GM23248 (cell line): ENCODE measurements around the gene KCNJ10. TPM values are rescaled to one million over a fixed set of nuclear protein-coding genes. Genes with fewer than 3 reads are reported as not detected.

ENCODE experiments used
- DNase-seq: peaks from one replicate; pipeline ENCODE4 v3.0.0-alpha.2; 2015
- H2AFZ ChIP-seq: fragments of 200-600 bp; sonication (generic); 2 replicates; pipeline ENCODE4 v1.6.1; 2016; ENCODE audit warnings: antibody characterized with exemption
- H3F3A ChIP-seq: fragments of 200-600 bp; sonication (generic); 2 replicates; pipeline ENCODE4 v1.6.1; 2016; ENCODE audit warnings: mild to moderate bottlenecking, antibody characterized with exemption, mixed run types; ENCODE audit not compliant: insufficient read depth
- H3K27ac ChIP-seq: fragments of 200-600 bp; sonication (generic); 2 replicates; pipeline ENCODE4 v1.5.1; 2016; ENCODE audit warnings: mild to moderate bottlenecking
- H3K27me3 ChIP-seq: fragments of 200-600 bp; sonication (generic); replicated peaks from 2 replicates; pipeline ENCODE4 v1.6.1; 2016; ENCODE audit warnings: mild to moderate bottlenecking; ENCODE audit not compliant: insufficient read depth
- H3K36me3 ChIP-seq: fragments of 200-600 bp; sonication (generic); 2 replicates; pipeline ENCODE4 v1.6.1; 2016; ENCODE audit warnings: low read depth, mild to moderate bottlenecking
- H3K4me1 ChIP-seq: fragments of 200-600 bp; sonication (generic); 2 replicates; pipeline ENCODE4 v1.6.1; 2016; ENCODE audit warnings: mild to moderate bottlenecking; ENCODE audit not compliant: insufficient read depth
- H3K4me2 ChIP-seq: fragments of 200-600 bp; sonication (generic); one replicate; pipeline ENCODE4 v1.6.1; 2016; ENCODE audit warnings: mild to moderate bottlenecking; ENCODE audit not compliant: unreplicated experiment
- H3K4me3 ChIP-seq: fragments of 200-600 bp; sonication (generic); 2 replicates; pipeline ENCODE4 v1.5.1; 2016; ENCODE audit warnings: mild to moderate bottlenecking
- H3K79me2 ChIP-seq: fragments of 200-600 bp; sonication (generic); 2 replicates; pipeline ENCODE4 v1.6.1; 2016; ENCODE audit warnings: mild to moderate bottlenecking; ENCODE audit not compliant: insufficient read depth
- H3K9ac ChIP-seq: fragments of 200-600 bp; sonication (generic); 2 replicates; pipeline ENCODE4 v1.6.1; 2016; ENCODE audit warnings: mild to moderate bottlenecking
- H3K9me2 ChIP-seq: fragments of 200-600 bp; sonication (generic); 2 replicates; pipeline ENCODE4 v1.6.1; 2016; ENCODE audit warnings: mixed run types, mild to moderate bottlenecking, moderate library complexity; ENCODE audit not compliant: insufficient read depth
- H3K9me3 ChIP-seq: fragments of 200-600 bp; sonication (generic); one replicate; pipeline ENCODE4 v1.6.1; 2017; ENCODE audit warnings: low read depth
- H4K20me1 ChIP-seq: fragments of 200-600 bp; sonication (generic); 2 replicates; pipeline ENCODE4 v1.6.0; 2016; ENCODE audit not compliant: insufficient read depth
- EZH2 ChIP-seq: fragments of 200-600 bp; sonication (generic); IDR thresholded peaks from 2 replicates; pipeline ENCODE4 v1.6.1; 2018; ENCODE audit warnings: antibody characterized with exemption, mild to moderate bottlenecking; ENCODE audit not compliant: insufficient read depth, poor library complexity, severe bottlenecking
- EZH2phosphoT487 ChIP-seq: fragments of 200-600 bp; sonication (generic); IDR thresholded peaks from 2 replicates; pipeline ENCODE4 v1.6.1; 2018; ENCODE audit warnings: antibody characterized with exemption, moderate library complexity, mild to moderate bottlenecking, low read depth; ENCODE audit not compliant: insufficient read depth
- WGBS, 2 experiments: methylation state at CpG; one replicate each; pipeline ENCODE4 v1.1.6; 2015 to 2017; ENCODE audit warnings: low lambda C conversion rate in 2 of 2, low coverage in 1 of 2; ENCODE audit errors: missing lambda C conversion rate in 2 of 2; 5-methylcytosine and 5-hydroxymethylcytosine counted together
- in situ Hi-C: fragments of 300-500 bp; cut with MboI; formaldehyde crosslinking; loops from 2 replicates; pipeline ENCODE4 v1.15.0; 2020
- polyA plus RNA-seq: library from polyadenylated mRNA; unstranded; fragments of >200 nt; fragmentation: Nextera tagmentation; extraction: Ambion mirVana; gene quantifications from 2 replicates; pipeline ENCODE4 v1.2.1, GENCODE V29; 2016
- total RNA-seq: library from RNA; depleted of rRNA; stranded (reverse); fragments of >200 nt; shearing (Covaris generic); gene quantifications from 2 replicates; pipeline ENCODE4 v1.2.3, GENCODE V29; 2014; rRNA removed

Gene KCNJ10
- total and polyA plus RNA-seq, 2 experiments from 2014 or later = not detected

DNA sequence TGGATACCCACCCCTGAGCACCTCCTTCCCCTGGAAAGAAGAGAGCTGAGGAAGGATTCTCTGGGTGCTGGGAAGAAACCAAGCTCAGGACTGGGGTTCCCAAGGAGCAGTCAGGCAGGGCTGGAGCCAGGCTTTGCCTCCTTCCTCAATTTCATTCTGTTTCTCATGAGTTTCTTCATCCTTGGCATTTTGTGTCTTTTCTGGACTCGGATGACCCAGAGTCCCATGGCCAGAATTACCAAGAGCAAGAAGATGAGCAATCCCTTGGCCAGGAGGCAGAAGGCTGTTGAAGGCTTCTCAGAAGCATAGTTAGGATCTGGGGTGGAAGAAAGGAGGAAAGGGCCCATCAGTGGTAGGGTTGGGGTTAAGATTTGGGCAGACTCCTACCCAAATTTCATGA is 118.4 kb downstream of the KCNJ10 start:
- Histone ChIP-seq H2AFZ (no peak overlapping the region), H4K20me1 (no peaks in the 10 kb centered on the region), H3K27me3 (no peaks in the 10 kb centered on the region), H3F3A (no peaks in the 10 kb centered on the region), H3K4me2 (no peak overlapping the region), H3K36me3 (no peaks in the 10 kb centered on the region), H3K9me2 (no peaks in the 10 kb centered on the region), H3K4me3 (no peak overlapping the region), H3K4me1 (no peaks in the 10 kb centered on the region), H3K27ac (no peak overlapping the region), H3K79me2 (no peaks in the 10 kb centered on the region), H3K9me3 (no peaks in the 10 kb centered on the region), H3K9ac (no peak overlapping the region)
- WGBS, 2 experiments = 0 to 11% methylated on average over 1 of the region's 1 CpG
- DNase-seq = peak; percentile 69
- in situ Hi-C loops = no loop called here
- no peak for TF ChIP-seq EZH2phosphoT487
- TF ChIP-seq EZH2 = no peak

GRCh38 chr1:159951016-159951415 is 118.9 kb downstream of the KCNJ10 start:
- no peaks in the 10 kb centered on the region for H3K9me3 ChIP-seq
- no peaks in the 10 kb centered on the region for H3K9me2 ChIP-seq
- no peak overlapping the region for H3K4me3 ChIP-seq
- WGBS, 2 experiments = 19 to 30% methylated on average over 2 of the region's 2 CpGs
- H4K20me1 ChIP-seq = no peaks in the 10 kb centered on the region
- in situ Hi-C loops = no loop called here
- no peaks in the 10 kb centered on the region for H3K79me2 ChIP-seq
- no peak overlapping the region for H2AFZ ChIP-seq
- H3K4me2 ChIP-seq = no peak overlapping the region
- no peaks in the 10 kb centered on the region for H3K36me3 ChIP-seq
- no peak for TF ChIP-seq EZH2
- H3K27me3 ChIP-seq = no peaks in the 10 kb centered on the region
- no peaks in the 10 kb centered on the region for H3F3A ChIP-seq
- H3K27ac ChIP-seq = no peak overlapping the region
- no peak for DNase-seq
- H3K4me1 ChIP-seq = no peaks in the 10 kb centered on the region
- no peak overlapping the region for H3K9ac ChIP-seq

DNA sequence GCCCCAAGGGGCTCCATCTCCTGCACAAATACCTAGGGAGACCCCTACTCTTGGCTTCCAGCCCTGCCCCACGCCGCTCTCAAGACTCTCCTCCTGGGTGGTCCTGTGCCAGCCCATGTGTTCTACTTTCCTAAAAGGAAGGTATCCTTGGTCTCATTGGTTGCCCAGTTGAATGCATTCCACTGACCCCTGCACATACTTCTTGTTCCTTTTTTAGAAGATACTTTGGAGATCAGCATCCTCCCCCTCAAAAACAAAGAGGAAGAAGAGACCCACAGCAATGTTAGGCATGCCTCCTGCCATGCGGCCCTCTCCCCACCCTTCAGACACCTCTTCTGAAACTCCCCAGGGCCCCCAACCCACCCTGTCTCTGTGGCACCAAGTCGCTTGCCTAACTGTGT is 120.0 kb downstream of the KCNJ10 start:
- no peak for TF ChIP-seq EZH2phosphoT487
- TF ChIP-seq EZH2 = no peak
- H2AFZ ChIP-seq = no peak overlapping the region
- no peaks in the 10 kb centered on the region for H3K79me2 ChIP-seq
- no peak overlapping the region for H3K9ac ChIP-seq
- no peaks in the 10 kb centered on the region for H4K20me1 ChIP-seq
- H3K36me3 ChIP-seq = no peaks in the 10 kb centered on the region
- H3K4me3 ChIP-seq = no peak overlapping the region
- WGBS, 2 experiments = 71 to 75% methylated on average over 4 of the region's 4 CpGs
- H3F3A ChIP-seq = no peaks in the 10 kb centered on the region
- H3K27me3 ChIP-seq = no peaks in the 10 kb centered on the region; the same call in 1 of the 2 replicates
- no peaks in the 10 kb centered on the region for H3K4me1 ChIP-seq
- no peak for DNase-seq
- no peaks in the 10 kb centered on the region for H3K9me3 ChIP-seq
- H3K4me2 ChIP-seq = no peak overlapping the region
- in situ Hi-C loops = no loop called here
- no peaks in the 10 kb centered on the region for H3K9me2 ChIP-seq
- H3K27ac ChIP-seq = no peak overlapping the region

DNA sequence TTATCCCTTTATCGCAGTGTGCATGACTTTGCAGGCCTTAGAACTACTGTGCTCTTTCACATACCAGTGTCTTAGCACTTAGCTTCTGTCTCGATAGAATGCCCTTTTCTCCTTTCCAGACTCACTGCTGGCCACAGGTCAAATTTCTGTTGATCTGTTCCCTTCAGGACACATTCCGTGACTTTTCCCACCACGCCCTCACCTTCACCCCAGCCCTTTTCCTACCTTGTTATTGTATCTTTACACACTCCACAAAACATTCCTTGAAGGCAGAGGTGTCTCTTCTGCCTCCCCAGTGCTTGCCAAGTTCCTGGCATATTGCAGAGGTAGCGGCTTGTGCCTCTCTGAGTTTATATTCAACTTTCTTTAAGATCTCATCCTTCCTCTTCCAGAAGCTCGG is 120.8 kb downstream of the KCNJ10 start:
- no peak for TF ChIP-seq EZH2phosphoT487
- no peak for TF ChIP-seq EZH2
- Histone ChIP-seq H3K27ac (no peak overlapping the region), H3F3A (no peaks in the 10 kb centered on the region), H3K9ac (no peak overlapping the region), H3K79me2 (no peaks in the 10 kb centered on the region), H4K20me1 (no peaks in the 10 kb centered on the region), H3K27me3 (peaks cover 4% of the 10 kb centered on the region; the same call in 1 of the 2 replicates), H3K4me3 (no peak overlapping the region), H3K9me3 (no peaks in the 10 kb centered on the region), H2AFZ (no peak overlapping the region), H3K9me2 (no peaks in the 10 kb centered on the region), H3K4me2 (no peak overlapping the region), H3K36me3 (no peaks in the 10 kb centered on the region), H3K4me1 (no peaks in the 10 kb centered on the region)
- 76 to 78% methylated on average over 6 of the region's 6 CpGs for WGBS, 2 experiments
- no peak for DNase-seq
- in situ Hi-C loops = no loop called here

Other genes starting within 250 kb of the KCNJ10 start
- not detected in 2 replicates for gene SLAMF8, start 243.3 kb downstream of the KCNJ10 start, total RNA-seq
- 0.16 TPM in 1 of 2 replicates, not detected in the other for gene SLAMF8, start 243.3 kb downstream of the KCNJ10 start, polyA plus RNA-seq
- gene VSIG8, start 207.5 kb downstream of the KCNJ10 start, total RNA-seq = not detected in 2 replicates
- gene VSIG8, start 207.5 kb downstream of the KCNJ10 start, polyA plus RNA-seq = not detected in 2 replicates
- gene CFAP45, start 170.0 kb downstream of the KCNJ10 start, total RNA-seq = not detected in 2 replicates
- 0.34 and 0.51 TPM in 2 replicates for gene CFAP45, start 170.0 kb downstream of the KCNJ10 start, polyA plus RNA-seq
- 360 and 400 TPM in 2 replicates for gene TAGLN2, start 144.7 kb downstream of the KCNJ10 start, total RNA-seq
- gene TAGLN2, start 144.7 kb downstream of the KCNJ10 start, polyA plus RNA-seq = 692 and 713 TPM in 2 replicates
- not detected in 2 replicates for gene IGSF9, start 124.5 kb downstream of the KCNJ10 start, total RNA-seq
- 0.13 TPM in 1 of 2 replicates, not detected in the other for gene IGSF9, start 124.5 kb downstream of the KCNJ10 start, polyA plus RNA-seq
- gene SLAMF9, start 115.9 kb downstream of the KCNJ10 start, total RNA-seq = not detected in 2 replicates
- gene SLAMF9, start 115.9 kb downstream of the KCNJ10 start, polyA plus RNA-seq = 0.48 and 0.51 TPM in 2 replicates
- 4.8 and 5.5 TPM in 2 replicates for gene PIGM, start 38.2 kb downstream of the KCNJ10 start, total RNA-seq
- gene PIGM, start 38.2 kb downstream of the KCNJ10 start, polyA plus RNA-seq = 5.4 and 5.7 TPM in 2 replicates
- 0.13 TPM in 1 of 2 replicates, not detected in the other for gene KCNJ9, start 11.4 kb upstream of the KCNJ10 start, total RNA-seq
- not detected in 2 replicates for gene KCNJ9, start 11.4 kb upstream of the KCNJ10 start, polyA plus RNA-seq
- gene IGSF8, start 28.5 kb upstream of the KCNJ10 start, total RNA-seq = 43.3 and 52.2 TPM in 2 replicates
- 32.9 and 34.6 TPM in 2 replicates for gene IGSF8, start 28.5 kb upstream of the KCNJ10 start, polyA plus RNA-seq
- 0.11 and 0.13 TPM in 2 replicates for gene ATP1A2, start 45.6 kb upstream of the KCNJ10 start, total RNA-seq
- gene ATP1A2, start 45.6 kb upstream of the KCNJ10 start, polyA plus RNA-seq = 0.14 and 0.30 TPM in 2 replicates
- gene ATP1A4, start 81.4 kb upstream of the KCNJ10 start, total RNA-seq = not detected in 2 replicates
- gene ATP1A4, start 81.4 kb upstream of the KCNJ10 start, polyA plus RNA-seq = not detected in 2 replicates
- gene CASQ1, start 120.4 kb upstream of the KCNJ10 start, total RNA-seq = 0.11 and 0.51 TPM in 2 replicates
- gene CASQ1, start 120.4 kb upstream of the KCNJ10 start, polyA plus RNA-seq = 0.10 TPM in 1 of 2 replicates, not detected in the other
- gene PEA15, start 135.2 kb upstream of the KCNJ10 start, total RNA-seq = 368 and 415 TPM in 2 replicates
- gene PEA15, start 135.2 kb upstream of the KCNJ10 start, polyA plus RNA-seq = 638 and 651 TPM in 2 replicates
- 58.9 and 79.7 TPM in 2 replicates for gene DCAF8, start 192.4 kb upstream of the KCNJ10 start, total RNA-seq
- 78.9 and 80.4 TPM in 2 replicates for gene DCAF8, start 192.4 kb upstream of the KCNJ10 start, polyA plus RNA-seq
- 48.4 and 52.4 TPM in 2 replicates for gene PEX19, start 215.0 kb upstream of the KCNJ10 start, total RNA-seq
- 38.9 and 43.9 TPM in 2 replicates for gene PEX19, start 215.0 kb upstream of the KCNJ10 start, polyA plus RNA-seq